ENCODE results near the gene KRT74. TPM values are rescaled to one million over a fixed set of nuclear protein-coding genes. Genes with fewer than 3 reads are reported as not detected.

The KRT74 gene
- total RNA-seq, 1 experiment from 2014 or later, result not detected

DNA sequence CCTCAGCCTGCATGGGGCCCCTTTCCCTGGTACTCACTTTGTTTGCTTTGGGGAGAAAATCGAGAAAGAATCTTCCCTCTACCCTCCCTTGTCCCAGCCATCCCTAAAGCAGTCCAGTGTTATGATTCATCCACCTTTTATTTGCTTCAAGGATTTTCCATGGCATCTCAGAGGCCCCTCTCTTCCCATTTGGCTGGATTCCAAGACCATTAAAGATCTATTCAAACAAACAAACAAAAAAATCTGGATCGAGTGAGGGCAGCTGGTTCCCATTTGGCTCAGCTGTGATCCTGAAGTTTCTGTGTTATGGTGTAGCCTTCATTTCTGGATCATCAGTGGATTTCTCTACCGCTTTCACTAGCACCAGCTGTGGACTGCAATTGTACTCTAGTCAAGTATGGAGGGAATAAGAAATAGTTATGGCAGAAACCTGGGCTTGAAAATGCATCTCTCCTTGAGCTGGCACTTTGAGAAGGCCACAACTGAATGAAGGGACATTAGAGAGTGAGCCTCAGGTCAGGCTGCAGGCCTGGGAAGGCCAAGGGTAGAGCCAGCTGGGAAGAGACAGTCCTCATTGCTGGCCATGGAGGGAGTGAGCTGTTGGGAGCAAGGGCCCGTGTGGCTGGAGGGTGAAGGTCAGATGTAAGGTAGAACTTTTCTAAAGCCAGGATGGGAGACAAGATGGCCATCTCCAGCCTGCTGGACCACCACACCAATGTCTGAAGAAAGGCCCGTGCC is 34.4 kb downstream of the KRT74 start:
- no peak overlapping the region for H3K27ac ChIP-seq (ENCODE audit: low read length)
- CTCF ChIA-PET, result no interaction called here

DNA sequence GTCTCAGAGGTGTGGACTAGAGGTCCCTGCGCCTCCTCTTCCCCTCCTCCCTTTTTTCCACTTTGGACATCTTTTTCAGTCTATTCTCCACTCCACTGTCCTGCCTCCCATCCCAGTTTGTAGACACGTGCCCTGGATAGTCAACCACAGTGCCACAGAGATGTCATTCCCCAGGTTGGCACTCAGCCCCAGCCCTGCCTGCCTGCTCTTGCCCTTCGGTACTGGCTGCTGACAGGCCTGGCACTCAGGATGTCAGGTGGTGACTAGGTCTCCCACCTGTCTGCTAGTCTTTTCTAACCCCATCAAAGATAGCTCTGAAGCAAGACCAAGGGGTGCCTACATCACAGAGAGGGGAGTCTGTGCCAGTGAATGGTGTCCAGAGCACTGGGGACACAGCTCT is 36.5 kb downstream of the KRT74 start:
- no TSS peak for BruUV-seq (replicated peaks)
- no peaks in the 10 kb centered on the region for H3K9me3 ChIP-seq (ENCODE audit: control insufficient read depth, insufficient read depth, low read depth, low read length)
- in situ Hi-C loops (cut with HindIII; ENCODE audit: low pct_unique_long_range_greater_than_20kb, low sequenced_read_pairs) (no loop called here), intact Hi-C loops (cut with micrococcal nuclease; ENCODE audit: unreplicated experiment) (no loop called here)
- TF ChIP-seq POLR2AphosphoS5 (IDR thresholded peaks at IDR 0.05; ENCODE audit: low read depth, low read length) (no peak), SIN3A (IDR thresholded peaks at IDR 0.05; ENCODE audit: borderline replicate concordance, insufficient read depth, low read depth, low read length) (no peak)
- TF ChIP-seq, protein P1, sequence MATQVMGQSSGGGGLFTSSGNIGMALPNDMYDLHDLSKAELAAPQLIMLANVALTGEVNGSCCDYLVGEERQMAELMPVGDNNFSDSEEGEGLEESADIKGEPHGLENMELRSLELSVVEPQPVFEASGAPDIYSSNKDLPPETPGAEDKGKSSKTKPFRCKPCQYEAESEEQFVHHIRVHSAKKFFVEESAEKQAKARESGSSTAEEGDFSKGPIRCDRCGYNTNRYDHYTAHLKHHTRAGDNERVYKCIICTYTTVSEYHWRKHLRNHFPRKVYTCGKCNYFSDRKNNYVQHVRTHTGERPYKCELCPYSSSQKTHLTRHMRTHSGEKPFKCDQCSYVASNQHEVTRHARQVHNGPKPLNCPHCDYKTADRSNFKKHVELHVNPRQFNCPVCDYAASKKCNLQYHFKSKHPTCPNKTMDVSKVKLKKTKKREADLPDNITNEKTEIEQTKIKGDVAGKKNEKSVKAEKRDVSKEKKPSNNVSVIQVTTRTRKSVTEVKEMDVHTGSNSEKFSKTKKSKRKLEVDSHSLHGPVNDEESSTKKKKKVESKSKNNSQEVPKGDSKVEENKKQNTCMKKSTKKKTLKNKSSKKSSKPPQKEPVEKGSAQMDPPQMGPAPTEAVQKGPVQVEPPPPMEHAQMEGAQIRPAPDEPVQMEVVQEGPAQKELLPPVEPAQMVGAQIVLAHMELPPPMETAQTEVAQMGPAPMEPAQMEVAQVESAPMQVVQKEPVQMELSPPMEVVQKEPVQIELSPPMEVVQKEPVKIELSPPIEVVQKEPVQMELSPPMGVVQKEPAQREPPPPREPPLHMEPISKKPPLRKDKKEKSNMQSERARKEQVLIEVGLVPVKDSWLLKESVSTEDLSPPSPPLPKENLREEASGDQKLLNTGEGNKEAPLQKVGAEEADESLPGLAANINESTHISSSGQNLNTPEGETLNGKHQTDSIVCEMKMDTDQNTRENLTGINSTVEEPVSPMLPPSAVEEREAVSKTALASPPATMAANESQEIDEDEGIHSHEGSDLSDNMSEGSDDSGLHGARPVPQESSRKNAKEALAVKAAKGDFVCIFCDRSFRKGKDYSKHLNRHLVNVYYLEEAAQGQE (IDR thresholded peaks at IDR 0.05; ENCODE audit: insufficient read depth in 1 of 2, low read depth in 2 of 2, low read length in 1 of 2), result no peak
- TF ChIP-seq, protein P2, sequence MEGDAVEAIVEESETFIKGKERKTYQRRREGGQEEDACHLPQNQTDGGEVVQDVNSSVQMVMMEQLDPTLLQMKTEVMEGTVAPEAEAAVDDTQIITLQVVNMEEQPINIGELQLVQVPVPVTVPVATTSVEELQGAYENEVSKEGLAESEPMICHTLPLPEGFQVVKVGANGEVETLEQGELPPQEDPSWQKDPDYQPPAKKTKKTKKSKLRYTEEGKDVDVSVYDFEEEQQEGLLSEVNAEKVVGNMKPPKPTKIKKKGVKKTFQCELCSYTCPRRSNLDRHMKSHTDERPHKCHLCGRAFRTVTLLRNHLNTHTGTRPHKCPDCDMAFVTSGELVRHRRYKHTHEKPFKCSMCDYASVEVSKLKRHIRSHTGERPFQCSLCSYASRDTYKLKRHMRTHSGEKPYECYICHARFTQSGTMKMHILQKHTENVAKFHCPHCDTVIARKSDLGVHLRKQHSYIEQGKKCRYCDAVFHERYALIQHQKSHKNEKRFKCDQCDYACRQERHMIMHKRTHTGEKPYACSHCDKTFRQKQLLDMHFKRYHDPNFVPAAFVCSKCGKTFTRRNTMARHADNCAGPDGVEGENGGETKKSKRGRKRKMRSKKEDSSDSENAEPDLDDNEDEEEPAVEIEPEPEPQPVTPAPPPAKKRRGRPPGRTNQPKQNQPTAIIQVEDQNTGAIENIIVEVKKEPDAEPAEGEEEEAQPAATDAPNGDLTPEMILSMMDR (IDR thresholded peaks at IDR 0.05), result no peak
- no peak overlapping the region for H3K27ac ChIP-seq (ENCODE audit: low read length)
- H3K27me3 ChIP-seq (ENCODE audit: control insufficient read depth, insufficient read depth, low read length), result no peaks in the 10 kb centered on the region
- ChIA-PET POLR2A (no interaction called here), CTCF (no interaction called here)
- no peaks in the 10 kb centered on the region for H3K36me3 ChIP-seq (ENCODE audit: control insufficient read depth, insufficient read depth, low read length)
- no peak overlapping the region for H3K4me3 ChIP-seq (ENCODE audit: low read depth in 2 of 2, low read length in 2 of 2)
- H3K4me1 ChIP-seq (ENCODE audit: control insufficient read depth, insufficient read depth, low read length), result peaks cover 10% of the 10 kb centered on the region
- DNase-seq (ENCODE audit: low read depth, low spot score) (no peak), ATAC-seq (no peak)

More for the DNA sequence above, 34.4 kb downstream of the KRT74 start:
- Histone ChIP-seq H3K4me1 (ENCODE audit: control insufficient read depth, insufficient read depth, low read length) (peaks cover 10% of the 10 kb centered on the region), H3K27me3 (ENCODE audit: control insufficient read depth, insufficient read depth, low read length) (no peaks in the 10 kb centered on the region), H3K9me3 (ENCODE audit: control insufficient read depth, insufficient read depth, low read depth, low read length) (no peaks in the 10 kb centered on the region), H3K36me3 (ENCODE audit: control insufficient read depth, insufficient read depth, low read length) (no peaks in the 10 kb centered on the region), H3K4me3 (ENCODE audit: low read depth in 2 of 2, low read length in 2 of 2) (no peak overlapping the region)
- in situ Hi-C loops (cut with HindIII; ENCODE audit: low pct_unique_long_range_greater_than_20kb, low sequenced_read_pairs), result no loop called here
- intact Hi-C loops (cut with micrococcal nuclease; ENCODE audit: unreplicated experiment), result no loop called here
- ATAC-seq (peak; percentile 72; the same call in 1 of the 2 replicates), DNase-seq (ENCODE audit: low read depth, low spot score) (no peak)
- POLR2A ChIA-PET, result no interaction called here
- TF ChIP-seq, protein P1 (IDR thresholded peaks at IDR 0.05; ENCODE audit: insufficient read depth in 1 of 2, low read depth in 2 of 2, low read length in 1 of 2), result no peak
- TF ChIP-seq POLR2AphosphoS5 (IDR thresholded peaks at IDR 0.05; ENCODE audit: low read depth, low read length) (no peak), TCF7L2 (IDR thresholded peaks at IDR 0.05; ENCODE audit: low read depth, low read length) (no peak)
- no TSS peak for BruUV-seq (replicated peaks)
